Cardiac muscle cell (in vitro differentiated cells and primary cell): Measurements from ENCODE around the gene ADRA1B. TPM values are rescaled to one million over a fixed set of nuclear protein-coding genes. Genes with fewer than 3 reads are reported as not detected.
A peak's percentile ranks its signal among the peaks of the same experiment; 100 is the strongest.

Experiments
- DNase-seq, 2 donors: peaks; one replicate each; pipeline versions ENCODE4 v3.0.0 to v3.0.0-alpha.2; 2010 to 2017; ENCODE audit warnings: low read depth in 1 of 2, low spot score in 1 of 2
- H3K27ac ChIP-seq: fragments of 200-600 bp; sonication (generic); 2 replicates; pipeline ENCODE4 v1.5.1; 2016
- H3K27me3 ChIP-seq: fragments of 200-600 bp; sonication (generic); 2 replicates; pipeline ENCODE4 v1.6.0; 2016; ENCODE audit warnings: control low read depth
- H3K36me3 ChIP-seq: fragments of 200-600 bp; sonication (generic); 2 replicates; pipeline ENCODE4 v1.5.1; 2016; ENCODE audit warnings: control low read depth
- H3K4me1 ChIP-seq: fragments of 200-600 bp; sonication (generic); 2 replicates; pipeline ENCODE4 v1.8.1; 2017; ENCODE audit warnings: low read depth, mild to moderate bottlenecking, mixed run types
- H3K4me3 ChIP-seq: fragments of 200-600 bp; sonication (generic); 2 replicates; pipeline ENCODE4 v1.5.1; 2016; ENCODE audit warnings: mild to moderate bottlenecking
- H3K9me3 ChIP-seq: fragments of 200-600 bp; sonication (generic); 2 replicates; pipeline ENCODE4 v1.5.1; 2017; ENCODE audit warnings: low read depth, mild to moderate bottlenecking, control low read depth
- polyA plus RNA-seq: library from polyadenylated mRNA; unstranded; fragments of >200 nt; fragmentation: Nextera tagmentation; extraction: Ambion mirVana; gene quantifications from 2 replicates; pipeline ENCODE4 v1.2.1, GENCODE V29; 2016
- total RNA-seq: library from RNA; depleted of rRNA; stranded (reverse); fragments of >200 nt; gene quantifications from 2 replicates; pipeline ENCODE4 v1.2.3, GENCODE V29; 2016
- TF ChIP-seq, protein P1 (sequence below): IDR thresholded peaks from 2 replicates; pipeline ENCODE4 v1.5.1; 2012; ENCODE audit warnings: low read depth, mild to moderate bottlenecking, low read length

The ADRA1B gene
- total and polyA plus RNA-seq, 2 experiments from 2014 or later, result 0.84 to 2.9 TPM

DNA sequence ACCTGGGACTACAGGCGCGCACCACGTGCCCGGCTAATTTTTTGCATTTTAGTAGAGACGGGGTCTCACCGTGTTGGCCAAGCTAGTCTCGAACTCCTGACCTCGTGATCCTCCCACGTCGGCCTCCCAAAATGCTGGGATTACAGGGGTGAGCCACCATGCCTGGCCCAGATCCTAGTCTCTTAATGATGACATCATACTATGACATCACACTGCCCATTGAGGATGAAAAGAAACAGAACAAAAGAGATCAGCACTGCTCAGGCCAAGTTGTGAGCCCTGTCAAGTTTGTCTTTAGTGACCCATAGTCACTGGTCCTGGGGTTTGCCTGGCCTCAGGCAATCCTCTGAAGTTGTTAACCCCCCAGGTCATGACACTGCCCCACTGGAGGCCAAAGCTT, 21.3 kb downstream of the ADRA1B start:
- Histone ChIP-seq H3K36me3 (no peaks in the 10 kb centered on the region), H3K4me1 (no peaks in the 10 kb centered on the region), H3K27me3 (no peaks in the 10 kb centered on the region), H3K9me3 (no peaks in the 10 kb centered on the region), H3K4me3 (no peak overlapping the region), H3K27ac (no peak overlapping the region)
- TF ChIP-seq, protein P1, sequence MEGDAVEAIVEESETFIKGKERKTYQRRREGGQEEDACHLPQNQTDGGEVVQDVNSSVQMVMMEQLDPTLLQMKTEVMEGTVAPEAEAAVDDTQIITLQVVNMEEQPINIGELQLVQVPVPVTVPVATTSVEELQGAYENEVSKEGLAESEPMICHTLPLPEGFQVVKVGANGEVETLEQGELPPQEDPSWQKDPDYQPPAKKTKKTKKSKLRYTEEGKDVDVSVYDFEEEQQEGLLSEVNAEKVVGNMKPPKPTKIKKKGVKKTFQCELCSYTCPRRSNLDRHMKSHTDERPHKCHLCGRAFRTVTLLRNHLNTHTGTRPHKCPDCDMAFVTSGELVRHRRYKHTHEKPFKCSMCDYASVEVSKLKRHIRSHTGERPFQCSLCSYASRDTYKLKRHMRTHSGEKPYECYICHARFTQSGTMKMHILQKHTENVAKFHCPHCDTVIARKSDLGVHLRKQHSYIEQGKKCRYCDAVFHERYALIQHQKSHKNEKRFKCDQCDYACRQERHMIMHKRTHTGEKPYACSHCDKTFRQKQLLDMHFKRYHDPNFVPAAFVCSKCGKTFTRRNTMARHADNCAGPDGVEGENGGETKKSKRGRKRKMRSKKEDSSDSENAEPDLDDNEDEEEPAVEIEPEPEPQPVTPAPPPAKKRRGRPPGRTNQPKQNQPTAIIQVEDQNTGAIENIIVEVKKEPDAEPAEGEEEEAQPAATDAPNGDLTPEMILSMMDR, result no peak
- no peak for DNase-seq

DNA sequence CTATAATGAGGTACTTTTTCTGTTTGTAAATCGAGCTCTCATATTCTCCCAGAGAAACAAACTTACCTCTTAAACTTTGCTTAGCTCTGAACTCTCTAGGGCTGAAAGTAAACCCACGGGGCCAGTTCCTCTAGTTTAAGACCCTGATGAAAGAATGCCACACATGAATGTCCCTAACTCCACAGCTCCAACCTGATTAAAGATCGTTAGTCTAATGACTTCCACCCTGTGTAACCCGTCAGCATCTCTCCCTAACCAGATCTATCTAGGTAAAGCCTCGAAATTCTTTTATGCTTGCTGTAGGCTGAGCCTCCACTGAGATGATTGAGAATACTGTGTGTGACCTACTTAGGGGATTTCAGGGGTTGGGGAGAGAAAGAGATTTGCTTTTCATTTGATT, 27.0 kb downstream of the ADRA1B start:
- TF ChIP-seq, protein P1, result no peak
- H3K27me3 ChIP-seq, result no peaks in the 10 kb centered on the region
- no peak overlapping the region for H3K27ac ChIP-seq
- no peak overlapping the region for H3K4me3 ChIP-seq
- H3K4me1 ChIP-seq, result no peaks in the 10 kb centered on the region
- no peak for DNase-seq
- no peaks in the 10 kb centered on the region for H3K9me3 ChIP-seq
- no peaks in the 10 kb centered on the region for H3K36me3 ChIP-seq

DNA sequence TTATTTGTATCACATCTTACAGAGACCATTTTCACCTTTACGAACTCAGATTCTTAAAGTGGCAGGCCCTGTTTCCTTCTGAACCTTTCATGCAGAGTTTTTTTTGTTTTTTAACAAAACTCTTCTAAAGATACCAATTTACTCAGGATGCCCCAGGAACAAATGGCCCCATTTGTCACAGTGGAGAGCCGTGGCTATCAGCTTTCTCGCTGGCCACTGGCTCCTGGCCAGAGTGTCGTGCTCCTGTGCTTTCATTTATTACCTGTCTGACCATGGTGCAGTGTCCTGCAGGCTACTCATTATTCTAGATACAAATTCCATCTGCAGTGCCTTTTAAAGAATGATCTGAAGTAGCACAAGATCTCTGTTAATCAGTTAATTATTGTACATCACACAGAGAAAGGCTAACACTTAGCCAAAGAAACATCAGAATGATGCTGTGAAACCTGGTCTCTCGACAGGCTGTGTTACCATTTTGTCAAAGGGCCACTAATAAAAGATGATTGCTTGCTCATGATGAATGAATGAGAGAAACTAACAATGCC, 27.8 kb downstream of the ADRA1B start:
- Histone ChIP-seq H3K9me3 (no peaks in the 10 kb centered on the region), H3K4me3 (no peak overlapping the region), H3K4me1 (no peaks in the 10 kb centered on the region), H3K36me3 (no peaks in the 10 kb centered on the region), H3K27ac (no peak overlapping the region), H3K27me3 (no peaks in the 10 kb centered on the region)
- TF ChIP-seq, protein P1, result no peak
- DNase-seq, result no peak

DNA sequence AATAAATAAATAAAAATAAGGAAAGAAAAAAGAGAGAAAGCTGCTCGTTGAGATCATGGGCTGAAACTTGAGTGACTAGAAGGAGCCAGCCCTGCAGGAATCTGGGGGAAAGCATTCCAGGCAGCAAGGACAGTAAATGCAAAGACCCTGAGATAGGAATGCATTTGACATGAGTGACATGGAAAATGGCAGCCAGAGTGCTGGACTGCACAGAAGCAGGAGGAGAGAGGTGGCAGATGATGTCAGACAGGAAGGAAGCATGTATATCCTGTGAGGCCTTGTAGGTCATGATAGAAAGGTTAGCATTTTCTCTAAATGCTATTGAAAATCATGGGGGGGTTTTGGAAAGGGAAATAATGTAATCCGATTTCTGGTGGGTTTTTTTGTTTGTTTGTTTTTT, 29.1 kb downstream of the ADRA1B start:
- H3K4me1 ChIP-seq, result no peaks in the 10 kb centered on the region
- H3K4me3 ChIP-seq, result no peak overlapping the region
- no peaks in the 10 kb centered on the region for H3K36me3 ChIP-seq
- no peaks in the 10 kb centered on the region for H3K27me3 ChIP-seq
- no peak for DNase-seq
- no peak overlapping the region for H3K27ac ChIP-seq
- H3K9me3 ChIP-seq, result no peaks in the 10 kb centered on the region
- TF ChIP-seq, protein P1, result no peak

DNA sequence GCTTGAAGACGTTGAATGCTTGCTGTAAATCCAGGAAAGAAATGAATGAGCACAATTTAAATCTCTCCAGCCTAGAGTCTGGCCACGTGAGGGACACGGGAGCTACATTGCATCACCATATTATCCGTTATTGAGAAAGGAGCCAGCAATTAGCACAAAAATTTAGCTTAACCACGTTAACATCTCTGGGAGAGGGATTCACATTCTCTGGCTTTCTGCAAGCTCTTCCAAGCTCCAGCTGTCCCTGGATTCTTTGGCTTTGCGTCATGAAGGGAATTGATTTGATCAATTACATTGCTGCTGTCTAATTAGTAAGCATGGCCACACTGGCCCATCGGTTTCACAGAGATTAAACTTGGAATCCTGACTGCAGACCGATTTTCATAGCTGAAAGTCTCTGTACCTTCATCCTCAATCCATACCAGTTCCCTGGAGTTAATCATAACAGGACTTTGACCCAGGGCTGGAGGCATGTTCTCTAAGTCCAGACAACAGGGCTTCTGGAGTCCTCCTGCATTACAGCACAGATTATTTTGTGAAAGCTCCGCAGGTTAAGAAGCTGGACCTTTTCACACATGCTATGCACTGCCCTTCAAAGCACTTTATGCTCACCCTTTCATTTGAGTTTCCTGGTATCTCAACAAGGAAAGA, 31.6 kb downstream of the ADRA1B start:
- Histone ChIP-seq H3K27ac (no peak overlapping the region), H3K4me1 (no peaks in the 10 kb centered on the region), H3K36me3 (no peaks in the 10 kb centered on the region), H3K27me3 (no peaks in the 10 kb centered on the region), H3K4me3 (no peak overlapping the region), H3K9me3 (no peaks in the 10 kb centered on the region)
- TF ChIP-seq, protein P1, result no peak
- peak in 1 of 2 donors; percentile 45 for DNase-seq
